Brain microvascular endothelial cell (primary cell): ENCODE data around the gene GJA4.
"Not testable (repeated sequence)": the region's sequence is repeated elsewhere in the genome, so short reads cannot be mapped to it uniquely, and the experiment has no call there.

Source experiments
- DNase-seq: peaks from one replicate; pipeline ENCODE4 v3.0.0-alpha.2; 2020
- H3K27ac ChIP-seq: fragments of 250-450 bp; sonication (Bioruptor Pico); 2 replicates; pipeline ENCODE4 v1.5.1; 2020; ENCODE audit warnings: mild to moderate bottlenecking, moderate library complexity
- H3K27me3 ChIP-seq: fragments of 250-450 bp; sonication (Bioruptor Pico); replicated peaks from 2 replicates; pipeline ENCODE4 v1.5.1; 2020; ENCODE audit warnings: mild to moderate bottlenecking
- H3K36me3 ChIP-seq: fragments of 250-450 bp; sonication (Bioruptor Pico); replicated peaks from 2 replicates; pipeline ENCODE4 v1.5.1; 2020; ENCODE audit warnings: mild to moderate bottlenecking
- H3K4me3 ChIP-seq: 2 replicates; pipeline ENCODE4 v1.5.1; 2011; ENCODE audit warnings: low read depth, mild to moderate bottlenecking, control low read depth, low read length, moderate library complexity
- CTCF ChIP-seq: IDR thresholded peaks from 2 replicates; pipeline ENCODE4 v1.5.1; 2011; ENCODE audit warnings: low read depth, mild to moderate bottlenecking, moderate library complexity, low read length, control low read depth, inconsistent platforms; ENCODE audit errors: missing control alignments
- in situ Hi-C: cut with HindIII; loops from 2 replicates; pipeline ENCODE4 v1.10.0; 2017; ENCODE audit warnings: low sequenced_read_pairs, low pct_ligation_motif_present

The GJA4 gene

GRCh38 chr1:34795916-34796315 is 3.1 kb downstream of the GJA4 start:
- no peak overlapping the region for H3K4me3 ChIP-seq
- no peaks in the 10 kb centered on the region for H3K36me3 ChIP-seq
- peaks cover 16% of the 10 kb centered on the region for H3K27me3 ChIP-seq
- DNase-seq, result no peak
- in situ Hi-C loops, result no loop called here
- H3K27ac ChIP-seq, result no peak overlapping the region
- no peak for TF ChIP-seq CTCF

- H3K36me3 ChIP-seq, result no peaks in the 10 kb centered on the region
- H3K4me3 ChIP-seq, result no peak overlapping the region
- no peak for TF ChIP-seq CTCF
- in situ Hi-C loops, result no loop called here
- peaks cover 14% of the 10 kb centered on the region for H3K27me3 ChIP-seq
- no peak overlapping the region for H3K27ac ChIP-seq
- no peak for DNase-seq
Observed at GRCh38 chr1:34796990-34797389, 4.2 kb downstream of the GJA4 start.

- no peaks in the 10 kb centered on the region for H3K36me3 ChIP-seq
- H3K27ac ChIP-seq, result no peak overlapping the region
- TF ChIP-seq CTCF, result no peak
- H3K4me3 ChIP-seq, result no peak overlapping the region
- no peaks in the 10 kb centered on the region for H3K27me3 ChIP-seq
- peak; percentile 38 for DNase-seq
- in situ Hi-C loops, result no loop called here
Observed at GRCh38 chr1:34800214-34800613, 7.4 kb downstream of the GJA4 start.

DNA sequence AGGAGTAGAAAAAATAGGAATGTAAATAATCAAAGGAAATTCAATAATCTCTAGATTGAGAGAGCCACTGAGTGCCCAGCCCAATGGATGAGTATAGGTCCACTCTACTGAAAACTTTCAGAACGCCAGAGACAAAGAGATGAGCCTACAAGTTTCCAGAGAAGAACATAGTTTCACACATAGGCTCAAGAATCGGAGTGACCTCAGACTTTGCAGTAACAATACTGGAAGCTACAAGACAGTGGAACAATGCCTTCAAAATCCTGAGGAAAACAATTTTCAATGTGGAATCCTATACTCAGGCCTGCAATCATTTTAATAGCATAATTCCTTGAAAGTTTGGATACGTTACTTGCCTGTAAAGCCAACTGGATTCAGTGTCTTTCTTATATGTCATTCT is 11.0 kb downstream of the GJA4 start:
- Histone ChIP-seq H3K4me3 (no peak overlapping the region), H3K27ac (no peak overlapping the region), H3K27me3 (no peaks in the 10 kb centered on the region), H3K36me3 (no peaks in the 10 kb centered on the region)
- in situ Hi-C loops, result no loop called here
- DNase-seq, result no peak
- TF ChIP-seq CTCF, result no peak

DNA sequence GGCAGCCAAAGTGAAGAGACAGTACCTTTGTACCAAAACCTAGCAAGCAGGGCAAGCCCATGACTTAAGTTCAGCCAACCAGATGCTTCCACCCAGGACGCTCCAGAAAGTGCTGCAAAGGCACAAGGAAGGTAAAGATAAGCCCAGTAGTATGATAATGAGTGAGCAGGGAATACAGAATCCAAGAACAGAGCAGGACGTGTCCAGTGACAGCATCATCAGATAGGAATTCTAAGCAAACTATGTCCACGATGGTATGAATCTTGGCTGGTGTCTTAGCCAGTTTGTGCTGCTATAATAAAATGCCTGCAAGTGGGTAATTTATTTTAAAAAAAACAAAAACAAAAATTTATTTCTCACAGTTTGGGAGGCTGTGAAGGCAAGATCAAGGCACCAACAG is 13.6 kb downstream of the GJA4 start:
- no peak overlapping the region for H3K4me3 ChIP-seq
- in situ Hi-C loops, result no loop called here
- no peak overlapping the region for H3K27ac ChIP-seq
- H3K36me3 ChIP-seq, result no peaks in the 10 kb centered on the region
- H3K27me3 ChIP-seq, result no peaks in the 10 kb centered on the region
- peak; percentile 20 for DNase-seq
- no peak for TF ChIP-seq CTCF

- Histone ChIP-seq H3K36me3 (no peaks in the 10 kb centered on the region), H3K27me3 (no peaks in the 10 kb centered on the region), H3K27ac (no peak overlapping the region), H3K4me3 (no peak overlapping the region)
- TF ChIP-seq CTCF, result no peak
- no peak for DNase-seq
- in situ Hi-C loops, result no loop called here
Observed at GRCh38 chr1:34808051-34808810, 15.4 kb downstream of the GJA4 start.

DNA sequence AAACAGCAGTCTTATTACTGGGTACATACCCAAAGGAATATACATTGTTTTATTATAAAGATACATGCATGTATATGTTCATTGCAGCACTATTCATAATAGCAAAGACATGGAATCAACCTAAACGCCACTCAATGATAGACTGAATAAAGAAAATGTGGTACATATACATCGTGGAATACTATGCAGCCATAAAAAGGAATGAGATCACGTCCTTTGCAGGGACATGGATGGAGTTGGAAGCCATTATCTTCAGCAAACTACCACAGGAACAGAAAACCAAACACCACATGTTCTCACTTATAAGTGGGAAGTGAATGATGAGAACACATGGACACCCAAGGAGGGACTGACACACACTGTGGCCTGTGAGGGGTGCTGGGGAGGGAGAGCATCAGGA is 18.0 kb downstream of the GJA4 start:
- DNase-seq, H3K27ac ChIP-seq, H3K27me3 ChIP-seq, H3K4me3 ChIP-seq, H3K36me3 ChIP-seq, in situ Hi-C loops: not testable (repeated sequence)
